A549 (cell line): ENCODE results near the gene GREB1. TPM values are rescaled to one million over a fixed set of nuclear protein-coding genes. Genes with fewer than 3 reads are reported as not detected.
A peak's percentile ranks its signal among the peaks of the same experiment; 100 is the strongest.

Experiments used
- ATAC-seq, 2 experiments: fragments of 200-7000 bp in 1 of 2; fragments of >200 bp in 1 of 2; cut with Nextera tagmentation in 1 of 2; cut with Tn5 transposase in 1 of 2; 3 replicates each; pipeline versions ENCODE4 v1.8.0 to v1.9.1; 2018 to 2020; ENCODE audit warnings: mild to moderate bottlenecking in 1 of 2, moderate library complexity in 1 of 2
- CTCF ChIA-PET: fragments of 300-600 bp; sonication (Branson Sonifier 250); formaldehyde crosslinking; extraction: SDS; loops from one replicate; lab custom pipeline; 2021; ENCODE audit warnings: antibody characterized with exemption, inconsistent platforms; lab: Yijun Ruan, JAX
- POLR2A ChIA-PET: fragments of 350-600 bp; formaldehyde crosslinking; extraction: SDS; loops from one replicate; lab custom pipeline; 2021; ENCODE audit warnings: antibody characterized with exemption, inconsistent platforms; lab: Yijun Ruan, JAX
- DNase-seq, 2 experiments: peaks; one replicate each; pipeline versions ENCODE4 v3.0.0 to v3.0.0-alpha.2; 2011 to 2016; ENCODE audit warnings: low read depth in 1 of 2, low spot score in 1 of 2
- FAIRE-seq: peaks from 2 replicates; lab custom pipeline; 2011; peaks lifted over from hg19 to GRCh38; lab: Jason Lieb, UNC
- H3K27ac ChIP-seq, 2 experiments: fragments of >200 bp; sonication (Bioruptor Twin); formaldehyde crosslinking; 3 replicates each; pipeline ENCODE4 v1.5.1; 2016 to 2017
- H3K4me1 ChIP-seq: fragments of >200 bp; sonication (Bioruptor Twin); formaldehyde crosslinking; 3 replicates; pipeline ENCODE4 v1.6.1; 2016
- H3K4me2 ChIP-seq: fragments of >200 bp; sonication (Bioruptor Twin); formaldehyde crosslinking; 3 replicates; pipeline ENCODE4 v1.6.1; 2016
- H3K4me3 ChIP-seq: fragments of >200 bp; sonication (Bioruptor Twin); formaldehyde crosslinking; 3 replicates; pipeline ENCODE4 v1.5.1; 2016
- H3K9me3 ChIP-seq: fragments of >200 bp; sonication (Bioruptor Twin); formaldehyde crosslinking; 3 replicates; pipeline ENCODE4 v1.6.1; 2016
- CBX2 ChIP-seq: fragments of 200-600 bp; sonication (generic); IDR thresholded peaks from 2 replicates; pipeline ENCODE4 v1.6.1; 2016; ENCODE audit warnings: low read depth, mild to moderate bottlenecking, borderline replicate concordance
- CHD2 ChIP-seq: fragments of 150-350 bp; IDR thresholded peaks from 2 replicates; pipeline ENCODE4 v1.6.1; 2014; ENCODE audit warnings: low read length; ENCODE audit not compliant: partially characterized antibody
- EP300 ChIP-seq, 2 experiments: fragments of >200 bp; sonication (Bioruptor Twin); formaldehyde crosslinking; IDR thresholded peaks; 2 replicates in 1 of 2; 3 replicates in 1 of 2; pipeline ENCODE4 v1.6.1; 2016 to 2017
- ESRRA ChIP-seq: fragments of 150-350 bp; IDR thresholded peaks from 2 replicates; pipeline ENCODE4 v1.6.1; 2014; ENCODE audit warnings: mild to moderate bottlenecking, low read length, borderline replicate concordance
- GATA3 ChIP-seq: IDR thresholded peaks from 2 replicates; pipeline ENCODE4 v1.6.1; 2012; ENCODE audit warnings: borderline replicate concordance
- HDAC2 ChIP-seq: fragments of 200-600 bp; sonication (generic); IDR thresholded peaks from 2 replicates; pipeline ENCODE4 v1.6.1; 2016
- HOXA7 ChIP-seq: fragments of 250-450 bp; sonication (Bioruptor Pico); IDR thresholded peaks from 2 replicates; pipeline ENCODE4 v1.5.0; 2020; ENCODE audit warnings: mild to moderate bottlenecking, moderate library complexity
- HOXB13 ChIP-seq: fragments of 250-450 bp; sonication (Bioruptor Pico); IDR thresholded peaks from 2 replicates; pipeline ENCODE4 v1.5.0; 2020; ENCODE audit warnings: low read depth, mild to moderate bottlenecking, moderate library complexity
- KDM1A ChIP-seq: fragments of 200-600 bp; sonication (generic); IDR thresholded peaks from 2 replicates; pipeline ENCODE4 v1.6.1; 2016; ENCODE audit warnings: low read depth, mild to moderate bottlenecking
- MYC ChIP-seq: IDR thresholded peaks from 2 replicates; pipeline ENCODE4 v1.6.1; 2012; ENCODE audit warnings: mild to moderate bottlenecking, inconsistent platforms, low read length, improper control_type of control experiment, borderline replicate concordance
- NFE2L2 ChIP-seq: fragments of 150-350 bp; conservative IDR thresholded peaks from 2 replicates; pipeline ENCODE4 v1.6.1; 2014; ENCODE audit warnings: low read length
- NPAS2 ChIP-seq: fragments of 250-450 bp; sonication (Bioruptor Pico); IDR thresholded peaks from 2 replicates; pipeline ENCODE4 v1.8.0; 2022; ENCODE audit warnings: mild to moderate bottlenecking, moderate library complexity, borderline replicate concordance
- PHF8 ChIP-seq: fragments of 200-600 bp; sonication (generic); IDR thresholded peaks from 2 replicates; pipeline ENCODE4 v1.6.1; 2016; ENCODE audit warnings: low read depth, mild to moderate bottlenecking, antibody characterized with exemption, moderate library complexity, borderline replicate concordance
- POLR2A ChIP-seq: IDR thresholded peaks from 2 replicates; pipeline ENCODE4 v1.6.1; 2012; ENCODE audit warnings: mild to moderate bottlenecking, low read length
- RCOR1 ChIP-seq: fragments of 150-350 bp; IDR thresholded peaks from 2 replicates; pipeline ENCODE4 v1.6.1; 2014; ENCODE audit warnings: antibody characterized with exemption, low read length, low read depth
- RFX5 ChIP-seq: fragments of 450-650 bp; IDR thresholded peaks from 2 replicates; pipeline ENCODE4 v1.7.1; 2014; ENCODE audit warnings: antibody characterized with exemption, mild to moderate bottlenecking, moderate library complexity
- RNF2 ChIP-seq: fragments of 200-600 bp; sonication (generic); IDR thresholded peaks from 2 replicates; pipeline ENCODE4 v1.6.1; 2016; ENCODE audit warnings: low read depth, mild to moderate bottlenecking, antibody characterized with exemption, moderate library complexity, borderline replicate concordance
- SMC3 ChIP-seq: fragments of >200 bp; sonication (Bioruptor Twin); formaldehyde crosslinking; IDR thresholded peaks from 3 replicates; pipeline ENCODE4 v1.6.1; 2018; ENCODE audit warnings: inconsistent platforms
- SREBF2 ChIP-seq: fragments of 450-650 bp; IDR thresholded peaks from 2 replicates; pipeline ENCODE4 v1.6.1; 2014; ENCODE audit warnings: mild to moderate bottlenecking, moderate library complexity
- ZC3H11A ChIP-seq: fragments of 450-650 bp; IDR thresholded peaks from 2 replicates; pipeline ENCODE4 v1.6.1; 2014; ENCODE audit warnings: antibody characterized with exemption, mild to moderate bottlenecking
- WGBS: methylation state at CpG from one replicate; pipeline ENCODE4 v1.1.6; 2017; ENCODE audit errors: missing lambda C conversion rate; 5-methylcytosine and 5-hydroxymethylcytosine counted together
- polyA plus RNA-seq, 4 experiments: library from polyadenylated mRNA; depleted of rRNA in 3 of 4; stranded (reverse); fragments of >200 nt; fragmentation: RNase III in 1 of 4; extraction: RNeasy Plus Mini Kit Qiagen cat#74134 plus additional on column Dnase treatment in 1 of 4; gene quantifications; 2 replicates in 3 of 4; 3 replicates in 1 of 4; pipeline ENCODE4 v1.2.3, GENCODE V29; 2011 to 2017
- TF ChIP-seq, protein P1 (sequence below): fragments of 450-650 bp; IDR thresholded peaks from 2 replicates; pipeline ENCODE4 v1.6.1; 2014; ENCODE audit warnings: antibody characterized with exemption
- TF ChIP-seq, protein P2 (sequence below): IDR thresholded peaks from 2 replicates; pipeline ENCODE4 v1.6.1; 2012; ENCODE audit warnings: low read depth, borderline replicate concordance
- TF ChIP-seq, protein P3 (sequence below): fragments of 200-600 bp; sonication (generic); IDR thresholded peaks from 2 replicates; pipeline ENCODE4 v1.6.1; 2016; ENCODE audit warnings: antibody characterized with exemption, mild to moderate bottlenecking, moderate library complexity
- TF ChIP-seq, protein P4 (sequence below): fragments of 250-450 bp; sonication (Bioruptor Pico); IDR thresholded peaks from 2 replicates; pipeline ENCODE4 v1.5.0; 2021; ENCODE audit warnings: mild to moderate bottlenecking, moderate library complexity, borderline replicate concordance

GREB1 gene
- polyA plus RNA-seq, 2 of the 4 experiments (the other 2 are of a cell fraction): 1.1 to 1.3 TPM

DNA sequence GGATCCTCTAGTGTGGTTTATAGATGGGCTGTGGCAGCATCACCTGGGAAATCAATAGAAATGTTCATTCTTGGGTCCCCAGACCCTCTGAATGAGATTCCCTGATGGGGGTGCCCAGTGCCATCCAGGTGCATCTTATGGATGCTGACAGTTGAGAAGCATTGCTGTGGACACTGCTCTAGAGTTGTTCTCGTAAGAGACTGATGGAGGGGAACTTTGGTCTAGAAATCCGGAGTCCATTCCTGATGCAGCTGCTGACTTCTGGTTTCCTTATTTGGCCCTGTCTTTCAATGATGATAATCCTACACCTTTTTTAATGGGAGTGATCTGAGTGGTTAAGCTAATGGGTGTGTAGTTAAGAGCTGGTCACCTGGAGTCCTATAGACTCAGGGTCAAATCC lies 39.5 kb upstream of the GREB1 start:
- Histone ChIP-seq H3K4me3 (no peak overlapping the region), H3K9me3 (0 out of 3 replicates have a peak, but pooled peaks cover 3% of the 10 kb centered on the region), H3K4me2 (no peak overlapping the region), H3K4me1 (peaks cover 8% of the 10 kb centered on the region), H3K27ac (no peak overlapping the region)
- DNase-seq (no peak), FAIRE-seq (no peak), ATAC-seq (no peak)
- no peak for TF ChIP-seq HDAC2
- ChIA-PET CTCF (interaction anchor here (0.6 to 11.5 kb wide), 3 partner anchors 16 to 106 kb away, joined by 3 to 73 read pairs (median 3); no protein-coding TSS in a partner anchor), POLR2A (no interaction called here)
- 64% methylated on average over 2 of the region's 2 CpGs for WGBS

DNA sequence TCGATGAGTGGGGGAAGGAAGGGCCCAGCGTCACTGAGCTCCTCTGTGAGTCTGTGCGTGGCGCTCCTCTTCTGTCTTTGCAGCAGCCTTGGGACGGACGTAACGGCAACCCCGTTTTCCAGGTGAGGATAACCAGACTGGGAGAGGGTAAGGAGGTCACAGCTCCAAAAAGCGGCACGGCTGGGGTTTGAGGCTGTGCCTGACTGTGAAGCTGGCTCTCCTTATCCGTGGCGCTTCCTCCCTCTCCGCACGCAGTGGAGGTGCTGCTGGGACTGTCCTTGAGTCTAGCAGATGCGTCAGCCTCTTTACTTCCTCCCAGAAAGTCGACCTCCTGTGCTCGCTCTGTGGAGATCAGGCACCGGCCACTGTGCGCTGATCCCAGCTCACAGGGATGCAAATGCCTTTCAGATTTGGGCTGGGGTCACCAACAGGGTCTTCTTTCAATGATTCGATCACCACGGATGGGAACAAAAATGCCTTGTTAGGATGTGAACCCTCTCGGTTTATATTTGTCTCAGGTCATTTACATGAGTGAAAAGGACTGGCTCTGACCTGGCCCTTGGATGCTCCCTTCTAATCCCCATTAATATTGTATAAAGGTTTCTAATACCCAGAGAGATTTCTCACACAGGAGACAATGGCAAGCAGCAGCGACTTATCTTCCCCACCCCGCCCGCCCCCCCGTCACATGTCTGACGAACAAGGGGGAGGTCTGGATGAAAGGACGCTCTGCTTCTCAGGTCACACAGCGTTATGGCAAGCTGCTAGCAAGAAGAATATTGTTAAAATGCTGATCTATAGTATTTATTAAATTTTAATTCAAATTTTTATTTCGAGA lies 37.8 kb upstream of the GREB1 start:
- Histone ChIP-seq H3K4me3 (no peak overlapping the region), H3K4me1 (peaks cover 8% of the 10 kb centered on the region), H3K27ac (no peak overlapping the region), H3K4me2 (no peak overlapping the region), H3K9me3 (no peaks in the 10 kb centered on the region)
- 60% methylated on average over 30 of the region's 30 CpGs for WGBS
- POLR2A ChIA-PET: no interaction called here
- FAIRE-seq: no peak
- peak in 1 of 2 experiments; percentile 27; a peak in 1 of 6 replicates for ATAC-seq
- CTCF ChIA-PET: interaction anchor here (0.6 to 11.5 kb wide), 6 partner anchors 10 to 583 kb away, joined by 3 to 73 read pairs (median 3); a partner anchor contains a TSS
- no peak for DNase-seq
- no peak for TF ChIP-seq RNF2
- no peak for TF ChIP-seq CHD2
- TF ChIP-seq POLR2A: no peak
- TF ChIP-seq CBX2: no peak
- TF ChIP-seq ESRRA: no peak
- TF ChIP-seq, protein P1, sequence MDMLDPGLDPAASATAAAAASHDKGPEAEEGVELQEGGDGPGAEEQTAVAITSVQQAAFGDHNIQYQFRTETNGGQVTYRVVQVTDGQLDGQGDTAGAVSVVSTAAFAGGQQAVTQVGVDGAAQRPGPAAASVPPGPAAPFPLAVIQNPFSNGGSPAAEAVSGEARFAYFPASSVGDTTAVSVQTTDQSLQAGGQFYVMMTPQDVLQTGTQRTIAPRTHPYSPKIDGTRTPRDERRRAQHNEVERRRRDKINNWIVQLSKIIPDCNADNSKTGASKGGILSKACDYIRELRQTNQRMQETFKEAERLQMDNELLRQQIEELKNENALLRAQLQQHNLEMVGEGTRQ: no peak
- TF ChIP-seq, protein P2, sequence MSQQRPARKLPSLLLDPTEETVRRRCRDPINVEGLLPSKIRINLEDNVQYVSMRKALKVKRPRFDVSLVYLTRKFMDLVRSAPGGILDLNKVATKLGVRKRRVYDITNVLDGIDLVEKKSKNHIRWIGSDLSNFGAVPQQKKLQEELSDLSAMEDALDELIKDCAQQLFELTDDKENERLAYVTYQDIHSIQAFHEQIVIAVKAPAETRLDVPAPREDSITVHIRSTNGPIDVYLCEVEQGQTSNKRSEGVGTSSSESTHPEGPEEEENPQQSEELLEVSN: no peak
- TF ChIP-seq, protein P3, sequence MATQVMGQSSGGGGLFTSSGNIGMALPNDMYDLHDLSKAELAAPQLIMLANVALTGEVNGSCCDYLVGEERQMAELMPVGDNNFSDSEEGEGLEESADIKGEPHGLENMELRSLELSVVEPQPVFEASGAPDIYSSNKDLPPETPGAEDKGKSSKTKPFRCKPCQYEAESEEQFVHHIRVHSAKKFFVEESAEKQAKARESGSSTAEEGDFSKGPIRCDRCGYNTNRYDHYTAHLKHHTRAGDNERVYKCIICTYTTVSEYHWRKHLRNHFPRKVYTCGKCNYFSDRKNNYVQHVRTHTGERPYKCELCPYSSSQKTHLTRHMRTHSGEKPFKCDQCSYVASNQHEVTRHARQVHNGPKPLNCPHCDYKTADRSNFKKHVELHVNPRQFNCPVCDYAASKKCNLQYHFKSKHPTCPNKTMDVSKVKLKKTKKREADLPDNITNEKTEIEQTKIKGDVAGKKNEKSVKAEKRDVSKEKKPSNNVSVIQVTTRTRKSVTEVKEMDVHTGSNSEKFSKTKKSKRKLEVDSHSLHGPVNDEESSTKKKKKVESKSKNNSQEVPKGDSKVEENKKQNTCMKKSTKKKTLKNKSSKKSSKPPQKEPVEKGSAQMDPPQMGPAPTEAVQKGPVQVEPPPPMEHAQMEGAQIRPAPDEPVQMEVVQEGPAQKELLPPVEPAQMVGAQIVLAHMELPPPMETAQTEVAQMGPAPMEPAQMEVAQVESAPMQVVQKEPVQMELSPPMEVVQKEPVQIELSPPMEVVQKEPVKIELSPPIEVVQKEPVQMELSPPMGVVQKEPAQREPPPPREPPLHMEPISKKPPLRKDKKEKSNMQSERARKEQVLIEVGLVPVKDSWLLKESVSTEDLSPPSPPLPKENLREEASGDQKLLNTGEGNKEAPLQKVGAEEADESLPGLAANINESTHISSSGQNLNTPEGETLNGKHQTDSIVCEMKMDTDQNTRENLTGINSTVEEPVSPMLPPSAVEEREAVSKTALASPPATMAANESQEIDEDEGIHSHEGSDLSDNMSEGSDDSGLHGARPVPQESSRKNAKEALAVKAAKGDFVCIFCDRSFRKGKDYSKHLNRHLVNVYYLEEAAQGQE: no peak
- TF ChIP-seq GATA3: no peak
- no peak for TF ChIP-seq NPAS2 (CRISPR knock-in tag)
- TF ChIP-seq MYC: no peak
- TF ChIP-seq, all 56 proteins: peak for 0

DNA sequence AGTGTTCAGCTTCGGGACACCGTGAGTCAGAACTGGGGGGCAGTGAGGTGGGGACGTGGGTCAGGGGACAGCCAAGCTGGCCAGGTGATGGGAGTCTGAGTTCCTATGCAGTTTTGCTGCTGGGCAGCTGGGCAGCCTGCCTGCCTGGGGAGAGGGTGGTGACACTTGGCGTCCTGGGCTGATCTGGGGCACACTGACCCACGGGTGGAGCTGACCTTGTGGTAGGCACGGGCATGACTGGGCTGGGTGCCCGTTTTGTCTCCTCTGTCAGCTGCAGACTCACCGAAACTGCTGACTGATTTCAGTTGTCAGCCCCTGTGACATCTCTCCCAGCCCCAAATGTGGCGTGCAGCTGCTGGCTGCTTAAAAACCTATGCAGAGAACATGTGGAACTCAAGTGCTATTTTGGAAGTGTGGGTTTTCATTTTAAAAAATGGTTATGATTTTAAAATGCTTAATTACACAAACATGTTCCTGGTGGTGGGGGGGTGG lies 35.3 kb upstream of the GREB1 start:
- 0 out of 6 replicates have a peak overlapping the region, but pooled peaks of 1 of the 2 experiments have one; percentile 14 for H3K27ac ChIP-seq
- WGBS: 46% methylated on average over 7 of the region's 9 CpGs

More for the DNA sequence above, 35.3 kb upstream of the GREB1 start:
- ChIA-PET POLR2A (no interaction called here), CTCF (interaction anchor here (0.9 to 11.5 kb wide), 5 partner anchors 12 to 366 kb away, joined by 3 to 73 read pairs (median 8); a partner anchor contains a TSS)
- H3K9me3 ChIP-seq: peaks cover 9% of the 10 kb centered on the region; the same call in 2 of the 3 replicates
- peaks cover 8% of the 10 kb centered on the region for H3K4me1 ChIP-seq
- H3K4me2 ChIP-seq: peak overlapping the region; percentile 31; the same call in 2 of the 3 replicates
- ATAC-seq (peak; percentile 44 to 67; a peak in 5 of 6 replicates), FAIRE-seq (no peak), DNase-seq (no peak)
- TF ChIP-seq RFX5 (no peak), EP300 (IDR thresholded peaks at IDR 0.05) (no peak), POLR2A (no peak), SMC3 (no peak), CBX2 (no peak), HOXB13 (CRISPR knock-in tag) (no peak), KDM1A (no peak), ZC3H11A (no peak), RCOR1 (no peak), HOXA7 (no peak), SREBF2 (no peak), PHF8 (no peak), NPAS2 (CRISPR knock-in tag) (no peak), NFE2L2 (no peak)
- TF ChIP-seq, protein P1: no peak
- TF ChIP-seq, protein P4, sequence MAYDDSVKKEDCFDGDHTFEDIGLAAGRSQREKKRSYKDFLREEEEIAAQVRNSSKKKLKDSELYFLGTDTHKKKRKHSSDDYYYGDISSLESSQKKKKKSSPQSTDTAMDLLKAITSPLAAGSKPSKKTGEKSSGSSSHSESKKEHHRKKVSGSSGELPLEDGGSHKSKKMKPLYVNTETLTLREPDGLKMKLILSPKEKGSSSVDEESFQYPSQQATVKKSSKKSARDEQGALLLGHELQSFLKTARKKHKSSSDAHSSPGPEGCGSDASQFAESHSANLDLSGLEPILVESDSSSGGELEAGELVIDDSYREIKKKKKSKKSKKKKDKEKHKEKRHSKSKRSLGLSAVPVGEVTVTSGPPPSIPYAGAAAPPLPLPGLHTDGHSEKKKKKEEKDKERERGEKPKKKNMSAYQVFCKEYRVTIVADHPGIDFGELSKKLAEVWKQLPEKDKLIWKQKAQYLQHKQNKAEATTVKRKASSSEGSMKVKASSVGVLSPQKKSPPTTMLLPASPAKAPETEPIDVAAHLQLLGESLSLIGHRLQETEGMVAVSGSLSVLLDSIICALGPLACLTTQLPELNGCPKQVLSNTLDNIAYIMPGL: no peak
- H3K4me3 ChIP-seq: no peak overlapping the region
